Nephron (organoid): Measurements from ENCODE around the gene GCN1.
A peak's percentile ranks its signal among the peaks of the same experiment; 100 is the strongest.
"Not testable (repeated sequence)": the region's sequence is repeated elsewhere in the genome, so short reads cannot be mapped to it uniquely, and the experiment has no call there.

Experiments
- H3K27ac Mint-ChIP-seq, 3 experiments: 2 replicates each; pipeline ENCODE4 v1.8.0; 2020; ENCODE audit warnings: mixed read lengths in 3 of 3, mild to moderate bottlenecking in 2 of 3, moderate library complexity in 1 of 3
- H3K27me3 Mint-ChIP-seq: 2 replicates; pipeline ENCODE4 v1.8.0; 2021; ENCODE audit warnings: low read depth, mild to moderate bottlenecking, moderate library complexity, mixed read lengths
- H3K36me3 Mint-ChIP-seq: 2 replicates; pipeline ENCODE4 v1.8.0; 2020; ENCODE audit warnings: low read depth, mixed read lengths
- H3K4me1 Mint-ChIP-seq: 2 replicates; pipeline ENCODE4 v1.8.0; 2020; ENCODE audit warnings: mixed read lengths
- H3K4me3 Mint-ChIP-seq, 3 experiments: 2 replicates each; pipeline ENCODE4 v1.8.0; 2020; ENCODE audit warnings: mild to moderate bottlenecking in 3 of 3, mixed read lengths in 3 of 3, moderate library complexity in 2 of 3
- H3K9me3 Mint-ChIP-seq: 2 replicates; pipeline ENCODE4 v1.8.0; 2020; ENCODE audit warnings: mixed read lengths
- CTCF ChIP-seq, 3 experiments: fragments of 200-600 bp; sonication (generic); IDR thresholded peaks; one replicate each; pipeline ENCODE4 v1.5.0; 2021; ENCODE audit warnings: antibody characterized with exemption in 3 of 3; ENCODE audit not compliant: unreplicated experiment in 3 of 3

The GCN1 gene

DNA sequence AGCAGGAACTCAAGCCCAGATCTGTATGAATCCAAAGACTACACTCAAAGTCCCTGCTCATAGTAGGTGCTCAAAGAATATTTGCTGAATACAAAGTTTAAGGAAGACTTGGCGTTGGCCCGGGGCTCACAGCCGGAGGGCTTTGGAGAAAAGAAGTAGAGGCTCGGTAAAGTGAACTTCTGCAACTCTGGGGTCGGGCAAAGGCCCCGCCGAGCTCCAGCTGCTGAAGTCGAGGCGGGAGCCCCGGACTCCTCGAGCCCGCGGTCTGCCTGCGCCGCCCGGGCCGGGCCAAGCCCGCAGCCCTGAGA, 335 bp downstream of the GCN1 start:
- Mint-ChIP-seq H3K36me3 (peaks cover 38% of the 10 kb centered on the region), H3K4me3 (peak overlapping the region; percentile 87 to 93 (median 92)), H3K27ac (peak overlapping the region; percentile 78 to 97 (median 90)), H3K4me1 (peaks cover 21% of the 10 kb centered on the region), H3K27me3 (no peaks in the 10 kb centered on the region), H3K9me3 (no peaks in the 10 kb centered on the region)
- TF ChIP-seq CTCF (IDR thresholded peaks at IDR 0.05; ENCODE audit: unreplicated experiment in 3 of 3), result no peak

GRCh38 chr12:120193286-120193685, 1.2 kb downstream of the GCN1 start:
- peak overlapping the region; percentile 78 to 97 (median 90) for H3K27ac Mint-ChIP-seq
- peak overlapping the region; percentile 87 to 93 (median 92) for H3K4me3 Mint-ChIP-seq
- H3K4me1 Mint-ChIP-seq, result peaks cover 12% of the 10 kb centered on the region
- peaks cover 37% of the 10 kb centered on the region for H3K36me3 Mint-ChIP-seq
- not testable (repeated sequence) for H3K27me3 Mint-ChIP-seq, H3K9me3 Mint-ChIP-seq

GRCh38 chr12:120190985-120191480, 3.5 kb downstream of the GCN1 start:
- peaks cover 38% of the 10 kb centered on the region for H3K36me3 Mint-ChIP-seq
- no peaks in the 10 kb centered on the region for H3K27me3 Mint-ChIP-seq
- peak overlapping the region in 2 of 3 experiments; percentile 19 to 80 for H3K4me3 Mint-ChIP-seq
- peaks cover 11% of the 10 kb centered on the region for H3K4me1 Mint-ChIP-seq
- no peak overlapping the region for H3K27ac Mint-ChIP-seq
- TF ChIP-seq CTCF (IDR thresholded peaks at IDR 0.05; ENCODE audit: unreplicated experiment in 3 of 3), result no peak
- no peaks in the 10 kb centered on the region for H3K9me3 Mint-ChIP-seq

- TF ChIP-seq CTCF (IDR thresholded peaks at IDR 0.05; ENCODE audit: unreplicated experiment in 3 of 3), result no peak
- Mint-ChIP-seq H3K4me3 (no peak overlapping the region), H3K9me3 (no peaks in the 10 kb centered on the region), H3K27me3 (no peaks in the 10 kb centered on the region), H3K36me3 (peaks cover 39% of the 10 kb centered on the region), H3K4me1 (peaks cover 11% of the 10 kb centered on the region), H3K27ac (no peak overlapping the region)
Measured at GRCh38 chr12:120190386-120190785, 4.1 kb downstream of the GCN1 start.

- no peaks in the 10 kb centered on the region for H3K27me3 Mint-ChIP-seq
- H3K4me3 Mint-ChIP-seq, result no peak overlapping the region
- no peak overlapping the region for H3K27ac Mint-ChIP-seq
- TF ChIP-seq CTCF (IDR thresholded peaks at IDR 0.05; ENCODE audit: unreplicated experiment in 3 of 3), result no peak
- H3K4me1 Mint-ChIP-seq, result no peaks in the 10 kb centered on the region
- H3K36me3 Mint-ChIP-seq, result peaks cover 69% of the 10 kb centered on the region
- H3K9me3 Mint-ChIP-seq, result no peaks in the 10 kb centered on the region
Measured at GRCh38 chr12:120186654-120187053, 7.9 kb downstream of the GCN1 start.

GRCh38 chr12:120183211-120183631, 11.3 kb downstream of the GCN1 start:
- Mint-ChIP-seq H3K27me3 (no peaks in the 10 kb centered on the region), H3K9me3 (no peaks in the 10 kb centered on the region), H3K4me1 (no peaks in the 10 kb centered on the region), H3K4me3 (no peak overlapping the region), H3K36me3 (peaks cover 68% of the 10 kb centered on the region), H3K27ac (peak overlapping the region in 1 of 3 experiments; percentile 31)
- TF ChIP-seq CTCF (IDR thresholded peaks at IDR 0.05; ENCODE audit: unreplicated experiment in 3 of 3), result no peak
